ENCODE data around the gene CBX8. TPM values are rescaled to one million over a fixed set of nuclear protein-coding genes. Genes with fewer than 3 reads are reported as not detected.

The CBX8 gene
- total RNA-seq, 1 experiment from 2014 or later: 2.0 TPM

- no peak for DNase-seq (ENCODE audit: low spot score)
These were observed 36.5 kb downstream of the CBX8 start for GRCh38 chr17:79760197-79760906.

GRCh38 chr17:79758271-79758670, 38.6 kb downstream of the CBX8 start:
- ATAC-seq: no peak

More at GRCh38 chr17:79760197-79760906, 36.5 kb downstream of the CBX8 start:
- Mint-ChIP-seq H3K4me1 (no peaks in the 10 kb centered on the region), H3K27ac (no peak overlapping the region), H3K9me3 (no peaks in the 10 kb centered on the region), H3K4me3 (no peak overlapping the region), H3K36me3 (no peaks in the 10 kb centered on the region), H3K27me3 (ENCODE audit: low read depth) (peaks cover 3% of the 10 kb centered on the region; the same call in 1 of the 2 replicates)
- POLR2A ChIA-PET: interaction anchor here (0.6 kb wide), 1 partner anchor 136 kb away, joined by 6 read pairs; no protein-coding TSS in a partner anchor
- no peak for ATAC-seq
- TF ChIP-seq MXD4 (CRISPR knock-in tag; IDR thresholded peaks at IDR 0.05; ENCODE audit: borderline replicate concordance): no peak
- TF ChIP-seq GABPB1 (CRISPR knock-in tag; IDR thresholded peaks at IDR 0.05): peak; percentile 63
- no peak for TF ChIP-seq NR3C1 (CRISPR knock-in tag; conservative IDR thresholded peaks at IDR 0.05; ENCODE audit: low read depth)
- CTCF ChIA-PET: interaction anchor here (0.7 to 2.1 kb wide), 5 partner anchors 14 to 248 kb away, joined by 3 to 8 read pairs (median 6); no protein-coding TSS in a partner anchor

GRCh38 chr17:79757140-79757745, 39.6 kb downstream of the CBX8 start:
- H3K36me3 Mint-ChIP-seq: no peaks in the 10 kb centered on the region
- no peak for DNase-seq (ENCODE audit: low spot score)
- no peaks in the 10 kb centered on the region for H3K9me3 Mint-ChIP-seq
- no peak for ATAC-seq
- peaks cover 6% of the 10 kb centered on the region; the same call in 1 of the 2 replicates for H3K27me3 Mint-ChIP-seq (ENCODE audit: low read depth)
- POLR2A ChIA-PET: no interaction called here
- H3K4me3 Mint-ChIP-seq: no peak overlapping the region
- H3K27ac Mint-ChIP-seq: no peak overlapping the region
- CTCF ChIA-PET: interaction anchor here (1.0 to 3.2 kb wide), 3 partner anchors 11 to 35 kb away, joined by 3 to 16 read pairs (median 3); no protein-coding TSS in a partner anchor
- H3K4me1 Mint-ChIP-seq: no peaks in the 10 kb centered on the region
- TF ChIP-seq, protein P1, sequence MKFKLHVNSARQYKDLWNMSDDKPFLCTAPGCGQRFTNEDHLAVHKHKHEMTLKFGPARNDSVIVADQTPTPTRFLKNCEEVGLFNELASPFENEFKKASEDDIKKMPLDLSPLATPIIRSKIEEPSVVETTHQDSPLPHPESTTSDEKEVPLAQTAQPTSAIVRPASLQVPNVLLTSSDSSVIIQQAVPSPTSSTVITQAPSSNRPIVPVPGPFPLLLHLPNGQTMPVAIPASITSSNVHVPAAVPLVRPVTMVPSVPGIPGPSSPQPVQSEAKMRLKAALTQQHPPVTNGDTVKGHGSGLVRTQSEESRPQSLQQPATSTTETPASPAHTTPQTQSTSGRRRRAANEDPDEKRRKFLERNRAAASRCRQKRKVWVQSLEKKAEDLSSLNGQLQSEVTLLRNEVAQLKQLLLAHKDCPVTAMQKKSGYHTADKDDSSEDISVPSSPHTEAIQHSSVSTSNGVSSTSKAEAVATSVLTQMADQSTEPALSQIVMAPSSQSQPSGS (CRISPR knock-in tag; IDR thresholded peaks at IDR 0.05; ENCODE audit: borderline replicate concordance, low read depth): no peak
- TF ChIP-seq ZBTB43 (CRISPR knock-in tag; IDR thresholded peaks at IDR 0.05) (no peak), NR2C2 (CRISPR knock-in tag; IDR thresholded peaks at IDR 0.05) (no peak), ELF4 (CRISPR knock-in tag; IDR thresholded peaks at IDR 0.05; ENCODE audit: low read depth) (no peak), ERG (CRISPR knock-in tag; IDR thresholded peaks at IDR 0.05) (no peak), ZNF512 (CRISPR knock-in tag; IDR thresholded peaks at IDR 0.05; ENCODE audit: borderline replicate concordance) (no peak), HMGA2 (CRISPR knock-in tag; IDR thresholded peaks at IDR 0.05) (no peak), FOXP1 (CRISPR knock-in tag; IDR thresholded peaks at IDR 0.05; ENCODE audit: borderline replicate concordance) (no peak), ZMAT4 (CRISPR knock-in tag; IDR thresholded peaks at IDR 0.05) (no peak), ATF6 (CRISPR knock-in tag; IDR thresholded peaks at IDR 0.05) (no peak), CREB1 (CRISPR knock-in tag; IDR thresholded peaks at IDR 0.05) (no peak)
- TF ChIP-seq, protein P2, sequence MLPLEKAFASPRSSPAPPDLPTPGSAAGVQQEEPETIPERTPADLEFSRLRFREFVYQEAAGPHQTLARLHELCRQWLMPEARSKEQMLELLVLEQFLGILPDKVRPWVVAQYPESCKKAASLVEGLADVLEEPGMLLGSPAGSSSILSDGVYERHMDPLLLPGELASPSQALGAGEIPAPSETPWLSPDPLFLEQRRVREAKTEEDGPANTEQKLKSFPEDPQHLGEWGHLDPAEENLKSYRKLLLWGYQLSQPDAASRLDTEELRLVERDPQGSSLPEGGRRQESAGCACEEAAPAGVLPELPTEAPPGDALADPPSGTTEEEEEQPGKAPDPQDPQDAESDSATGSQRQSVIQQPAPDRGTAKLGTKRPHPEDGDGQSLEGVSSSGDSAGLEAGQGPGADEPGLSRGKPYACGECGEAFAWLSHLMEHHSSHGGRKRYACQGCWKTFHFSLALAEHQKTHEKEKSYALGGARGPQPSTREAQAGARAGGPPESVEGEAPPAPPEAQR (CRISPR knock-in tag; IDR thresholded peaks at IDR 0.05): no peak
- TF ChIP-seq, protein P3, sequence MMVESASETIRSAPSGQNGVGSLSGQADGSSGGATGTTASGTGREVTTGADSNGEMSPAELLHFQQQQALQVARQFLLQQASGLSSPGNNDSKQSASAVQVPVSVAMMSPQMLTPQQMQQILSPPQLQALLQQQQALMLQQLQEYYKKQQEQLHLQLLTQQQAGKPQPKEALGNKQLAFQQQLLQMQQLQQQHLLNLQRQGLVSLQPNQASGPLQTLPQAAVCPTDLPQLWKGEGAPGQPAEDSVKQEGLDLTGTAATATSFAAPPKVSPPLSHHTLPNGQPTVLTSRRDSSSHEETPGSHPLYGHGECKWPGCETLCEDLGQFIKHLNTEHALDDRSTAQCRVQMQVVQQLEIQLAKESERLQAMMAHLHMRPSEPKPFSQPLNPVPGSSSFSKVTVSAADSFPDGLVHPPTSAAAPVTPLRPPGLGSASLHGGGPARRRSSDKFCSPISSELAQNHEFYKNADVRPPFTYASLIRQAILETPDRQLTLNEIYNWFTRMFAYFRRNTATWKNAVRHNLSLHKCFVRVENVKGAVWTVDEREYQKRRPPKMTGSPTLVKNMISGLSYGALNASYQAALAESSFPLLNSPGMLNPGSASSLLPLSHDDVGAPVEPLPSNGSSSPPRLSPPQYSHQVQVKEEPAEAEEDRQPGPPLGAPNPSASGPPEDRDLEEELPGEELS (CRISPR knock-in tag; IDR thresholded peaks at IDR 0.05): no peak

More at GRCh38 chr17:79758271-79758670, 38.6 kb downstream of the CBX8 start:
- POLR2A ChIA-PET: no interaction called here
- H3K9me3 Mint-ChIP-seq: no peaks in the 10 kb centered on the region
- no peak for TF ChIP-seq IRF2 (CRISPR knock-in tag; IDR thresholded peaks at IDR 0.05; ENCODE audit: borderline replicate concordance, low read depth)
- no peak for TF ChIP-seq ZNF263 (CRISPR knock-in tag; IDR thresholded peaks at IDR 0.05; ENCODE audit: low read depth)
- no peak for TF ChIP-seq NFE2L1 (CRISPR knock-in tag; IDR thresholded peaks at IDR 0.05)
- no peak for TF ChIP-seq RORB (CRISPR knock-in tag; IDR thresholded peaks at IDR 0.05)
- H3K36me3 Mint-ChIP-seq: no peaks in the 10 kb centered on the region
- no peak for DNase-seq (ENCODE audit: low spot score)
- H3K4me3 Mint-ChIP-seq: no peak overlapping the region
- H3K4me1 Mint-ChIP-seq: no peaks in the 10 kb centered on the region
- H3K27ac Mint-ChIP-seq: no peak overlapping the region
- H3K27me3 Mint-ChIP-seq (ENCODE audit: low read depth): peaks cover 6% of the 10 kb centered on the region; the same call in 1 of the 2 replicates
- CTCF ChIA-PET: interaction anchor here (2.0 to 3.2 kb wide), 3 partner anchors 12 to 31 kb away, joined by 7 to 16 read pairs (median 8); no protein-coding TSS in a partner anchor

Data from WTC11 (cell line).